ENCODE measurements around the gene EPHA4.

EPHA4 gene

GRCh38 chr2:221571025-221571550 is 1.0 kb downstream of the EPHA4 start:
- DNase-seq, result no peak

GRCh38 chr2:221570321-221570935 is 1.7 kb downstream of the EPHA4 start:
- DNase-seq, result no peak

GRCh38 chr2:221569871-221570270 is 2.2 kb downstream of the EPHA4 start:
- no peak for DNase-seq

- DNase-seq, result no peak
Measured at GRCh38 chr2:221569425-221569845, 2.7 kb downstream of the EPHA4 start.

- no peak for DNase-seq
Measured at GRCh38 chr2:221568299-221568698, 3.8 kb downstream of the EPHA4 start.

GRCh38 chr2:221567809-221568208 is 4.3 kb downstream of the EPHA4 start:
- DNase-seq, result no peak

GRCh38 chr2:221567231-221567760 is 4.8 kb downstream of the EPHA4 start:
- no peak for DNase-seq

GRCh38 chr2:221563270-221563985 is 8.7 kb downstream of the EPHA4 start:
- DNase-seq, result no peak

GRCh38 chr2:221562226-221562625 is 9.9 kb downstream of the EPHA4 start:
- no peak for DNase-seq

- no peak for DNase-seq
Measured at GRCh38 chr2:221561770-221562169, 10.3 kb downstream of the EPHA4 start.

- DNase-seq, result no peak
Measured at GRCh38 chr2:221559991-221560390, 12.1 kb downstream of the EPHA4 start.

GRCh38 chr2:221558107-221558506 is 14.0 kb downstream of the EPHA4 start:
- DNase-seq, result no peak

GRCh38 chr2:221555494-221555846 is 16.6 kb downstream of the EPHA4 start:
- DNase-seq, result no peak

- no peak for DNase-seq
Measured at GRCh38 chr2:221554769-221555493, 17.2 kb downstream of the EPHA4 start.

GRCh38 chr2:221553333-221553732 is 18.8 kb downstream of the EPHA4 start:
- no peak for DNase-seq

- DNase-seq, result no peak
Measured at GRCh38 chr2:221552291-221552690, 19.8 kb downstream of the EPHA4 start.

- no peak for DNase-seq
Measured at GRCh38 chr2:221551864-221552263, 20.2 kb downstream of the EPHA4 start.

- no peak for DNase-seq
Measured at GRCh38 chr2:221549143-221549542, 23.0 kb downstream of the EPHA4 start.

- no peak for DNase-seq
Measured at GRCh38 chr2:221546505-221547225, 25.4 kb downstream of the EPHA4 start.

GRCh38 chr2:221541131-221541735 is 30.9 kb downstream of the EPHA4 start:
- no peak for DNase-seq

- no peak for DNase-seq
Measured at GRCh38 chr2:221539246-221539645, 32.9 kb downstream of the EPHA4 start.

GRCh38 chr2:221535824-221536223 is 36.3 kb downstream of the EPHA4 start:
- DNase-seq, result no peak

Measured in effector CD8-positive, alpha-beta T cell (primary cell).